Measurements from ENCODE around the gene NHLH2.

- TF ChIP-seq CTCF (IDR thresholded peaks at IDR 0.05; ENCODE audit: insufficient read depth, low read length, poor library complexity, severe bottlenecking) (no peak), EZH2phosphoT487 (conservative IDR thresholded peaks at IDR 0.05; ENCODE audit: low read length) (no peak)
These were observed 40.2 kb upstream of the NHLH2 start for GRCh38 chr1:115880981-115881672.

Measured in SU-DHL-6 (cell line).